ENCODE results near the gene CDCA4.
A peak's percentile ranks its signal among the peaks of the same experiment; 100 is the strongest.

DNA sequence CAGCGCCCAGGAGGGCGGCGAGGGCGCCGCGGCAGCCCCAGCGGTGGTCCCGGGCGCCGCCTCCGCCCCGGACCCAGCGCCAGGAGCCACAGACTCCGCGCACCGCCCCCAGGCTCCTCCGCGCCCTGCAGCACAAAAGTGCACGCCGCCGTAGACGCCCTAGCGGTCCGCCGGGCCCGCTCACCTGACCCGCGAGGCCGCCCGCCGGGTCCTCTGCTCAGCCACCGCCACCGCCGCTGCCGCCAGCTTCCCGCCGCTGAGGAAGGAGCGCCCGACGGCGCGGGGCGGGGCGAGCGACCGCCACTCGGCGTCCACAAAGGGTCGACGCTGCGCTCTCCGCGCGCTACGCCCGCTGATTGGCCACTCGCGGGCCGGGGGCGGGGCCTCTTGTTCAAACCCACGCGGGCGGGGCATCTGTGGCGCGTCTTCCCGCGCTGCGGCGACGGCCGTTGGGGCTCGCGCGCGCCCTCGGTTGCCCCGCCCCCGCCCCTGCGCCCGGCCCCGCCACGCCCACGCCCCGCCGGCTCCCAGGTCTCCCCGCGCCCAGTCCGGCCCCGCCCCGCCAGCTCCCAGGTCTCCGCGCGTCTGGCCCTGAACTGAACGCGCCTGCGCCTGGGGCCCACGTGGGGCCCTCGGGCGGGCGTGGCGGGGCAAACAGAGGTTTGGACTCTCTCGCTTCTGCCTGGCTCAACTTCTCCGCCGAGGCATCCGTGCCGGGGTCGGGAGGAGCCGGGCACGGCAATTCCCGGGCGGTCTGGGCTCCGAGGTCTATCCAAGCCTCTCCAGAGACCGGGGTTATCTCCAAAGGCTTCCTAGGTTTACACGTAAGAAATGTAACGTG is at the start of gene CDCA4:
- TF ChIP-seq POLR2AphosphoS5 (IDR thresholded peaks at IDR 0.05; ENCODE audit: low read depth, low read length) (peak; percentile 57), REST (IDR thresholded peaks at IDR 0.05; ENCODE audit: insufficient read depth in 1 of 2, low read depth in 2 of 2, low read length in 2 of 2) (no peak), TAF1 (IDR thresholded peaks at IDR 0.05; ENCODE audit: borderline replicate concordance, insufficient read depth, low read length) (no peak)
